NCI-H1417 treated with DMSO at 0.1 percent for 48 hours (cell line): Measurements from ENCODE around the gene METAP1D.

Source experiments
- DNase-seq: peaks from one replicate; lab custom pipeline; 2025; lab: John Stamatoyannopoulos, UW

METAP1D gene

GRCh38 chr2:172091761-172092566 lies 92.2 kb downstream of the METAP1D start:
- no peak for DNase-seq

GRCh38 chr2:172092716-172093415 lies 93.1 kb downstream of the METAP1D start:
- DNase-seq = no peak

DNA sequence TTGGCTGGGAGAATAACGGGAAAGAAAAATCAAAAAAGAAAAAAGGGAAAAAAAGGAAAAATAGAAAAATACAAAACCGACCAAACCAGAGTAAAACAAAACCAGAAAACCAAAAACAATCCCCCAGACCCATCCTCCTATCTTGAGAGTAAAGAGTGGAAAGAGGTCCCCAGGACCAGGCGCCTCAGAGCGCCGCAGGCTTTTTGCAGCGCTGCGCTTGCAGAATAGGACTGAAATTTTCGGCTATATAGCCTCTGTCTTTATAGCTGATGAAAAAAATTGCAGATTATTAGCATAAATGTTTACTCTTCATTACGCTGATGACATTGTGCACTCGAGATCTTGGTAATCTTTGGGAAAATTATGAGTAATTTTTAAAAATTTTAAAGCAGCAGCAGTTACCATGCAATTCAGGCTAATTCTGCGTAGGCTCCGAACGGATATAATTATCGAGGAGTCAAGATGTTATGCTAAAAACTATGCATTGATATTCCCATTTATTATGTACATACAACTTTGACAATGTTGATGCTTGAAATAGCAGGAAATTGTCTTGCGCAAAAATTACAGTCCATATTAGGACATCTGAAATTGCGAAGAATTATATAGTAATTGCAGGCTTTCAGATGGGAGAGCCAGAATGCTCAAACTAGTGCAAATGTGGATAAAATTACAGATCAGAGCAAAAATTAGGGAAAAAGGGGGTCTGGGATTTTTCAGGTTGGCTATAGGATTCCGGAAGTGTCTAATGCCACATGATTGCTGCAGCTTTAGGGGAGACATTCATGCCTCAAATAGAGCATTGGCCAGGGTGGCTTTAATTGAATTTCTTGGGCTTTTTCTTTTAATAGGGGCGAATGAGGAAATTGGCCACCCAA lies 93.9 kb downstream of the METAP1D start:
- DNase-seq = no peak

- DNase-seq = no peak
Observed at GRCh38 chr2:172094294-172095145, 94.8 kb downstream of the METAP1D start.

DNA sequence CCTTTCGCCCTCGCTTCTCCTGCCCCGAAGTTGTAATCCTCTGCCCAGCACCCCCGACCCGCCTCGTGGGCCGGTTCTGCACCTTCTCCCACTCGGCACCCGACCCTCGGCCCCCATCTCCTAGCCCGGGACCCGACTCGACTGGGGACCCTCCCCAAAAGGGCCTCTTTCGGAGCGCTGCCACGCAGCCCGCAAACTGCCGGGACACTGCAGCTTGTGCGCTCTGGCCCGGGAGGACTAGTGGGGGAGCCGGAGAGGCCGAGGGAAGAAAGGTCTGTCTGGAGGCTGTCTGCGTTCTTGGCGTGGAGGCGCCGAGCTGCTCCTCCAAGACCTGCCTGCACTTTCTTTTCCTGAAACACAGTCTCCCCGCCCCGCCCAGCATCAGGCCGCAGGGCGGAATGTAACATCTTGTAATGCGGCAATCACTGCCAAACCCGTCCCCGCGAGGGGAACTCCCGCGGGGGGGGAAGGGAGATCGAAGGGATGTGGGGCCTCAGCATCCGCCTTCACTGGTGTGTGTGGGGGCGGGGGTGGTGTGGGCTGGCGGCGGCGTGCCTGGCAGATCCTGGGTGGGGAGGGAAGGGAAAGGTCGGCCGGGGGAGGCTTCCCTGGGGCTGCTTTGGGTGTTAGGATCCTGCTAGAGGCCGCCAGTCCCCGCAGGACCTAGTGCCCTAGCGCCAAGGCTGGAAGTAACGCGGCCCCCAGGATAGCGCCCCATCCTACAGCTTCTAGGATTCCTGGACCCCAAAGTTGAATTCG lies 95.6 kb downstream of the METAP1D start:
- no peak for DNase-seq

DNA sequence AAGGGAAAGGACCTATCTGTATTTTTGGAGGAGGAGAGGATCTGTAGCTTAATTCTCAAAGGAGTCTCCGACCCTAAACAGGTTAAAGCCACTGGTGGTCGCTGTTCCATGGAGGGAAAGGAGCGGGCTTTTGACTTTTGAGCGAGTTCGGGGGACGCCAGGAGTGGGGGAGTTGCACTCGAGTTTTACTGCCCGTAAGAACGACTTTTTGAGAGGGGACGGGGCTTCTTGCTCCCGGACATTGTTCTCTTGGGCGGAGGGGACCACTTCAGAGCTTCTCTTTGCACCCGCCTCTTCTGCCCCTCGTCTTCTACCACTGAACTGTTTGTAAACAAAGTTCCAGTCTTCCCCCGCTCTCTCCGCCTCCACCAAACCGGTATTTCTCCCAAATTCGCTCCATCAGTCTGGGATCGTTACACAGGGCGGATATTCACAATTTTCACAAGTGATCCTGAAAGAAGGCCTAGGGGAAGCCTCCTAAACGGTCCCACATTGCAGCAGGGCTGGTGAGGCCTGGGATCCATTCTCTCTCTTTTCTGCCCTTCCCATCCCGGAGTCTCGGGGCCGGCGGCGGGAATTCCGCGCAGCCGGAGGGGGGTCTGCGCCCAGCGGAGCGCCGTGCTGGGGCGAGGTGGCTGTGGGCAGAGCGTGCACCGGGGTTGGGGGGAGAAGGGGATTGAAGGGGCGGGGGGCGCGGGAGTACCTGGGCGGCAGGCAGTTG lies 96.3 kb downstream of the METAP1D start:
- DNase-seq = no peak

DNA sequence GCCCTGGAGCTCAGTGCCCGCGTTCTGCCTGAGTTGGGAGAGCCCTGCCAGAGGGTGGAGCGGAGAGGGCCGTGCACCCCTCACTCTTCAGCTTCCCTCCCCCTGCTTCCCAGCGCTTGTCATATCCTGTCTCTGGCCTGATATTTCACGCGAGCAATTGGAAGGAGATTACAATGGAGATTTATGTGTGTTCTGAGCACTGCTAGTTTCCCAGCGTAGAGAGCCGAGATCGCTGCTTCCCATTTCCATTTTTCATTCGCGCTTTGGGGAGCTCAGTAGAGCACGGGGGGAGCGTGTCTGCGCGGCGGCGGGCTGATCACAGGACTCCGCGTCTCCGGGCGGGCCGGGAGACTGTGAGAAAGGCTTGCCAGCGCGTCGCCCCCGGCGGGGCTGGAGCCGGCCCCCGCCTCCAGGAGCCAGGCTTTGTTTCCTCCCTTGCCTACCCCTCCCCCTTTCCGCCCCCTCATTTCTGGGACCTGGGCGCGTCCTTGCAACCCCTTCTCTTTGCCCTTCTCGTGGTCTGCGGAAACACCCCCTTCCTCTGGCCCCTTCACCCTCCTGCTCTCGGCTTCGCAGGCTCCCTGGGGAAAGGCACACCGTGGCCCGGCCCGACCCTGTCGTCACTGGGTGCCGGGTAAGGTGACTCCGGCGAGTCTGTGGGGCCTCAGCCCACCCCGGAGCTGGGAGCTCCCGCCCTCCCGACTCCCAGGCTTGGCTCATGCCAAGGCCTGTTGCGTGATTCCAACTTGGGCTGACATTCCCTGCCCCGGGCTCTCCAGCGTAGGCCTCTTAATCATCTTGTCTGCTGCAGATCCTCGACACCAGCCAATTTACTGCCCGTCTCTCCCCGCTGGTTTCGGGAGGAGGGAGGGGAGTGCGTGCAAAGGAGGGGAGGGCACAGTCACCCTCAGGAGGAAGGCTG lies 97.1 kb downstream of the METAP1D start:
- DNase-seq = no peak

DNA sequence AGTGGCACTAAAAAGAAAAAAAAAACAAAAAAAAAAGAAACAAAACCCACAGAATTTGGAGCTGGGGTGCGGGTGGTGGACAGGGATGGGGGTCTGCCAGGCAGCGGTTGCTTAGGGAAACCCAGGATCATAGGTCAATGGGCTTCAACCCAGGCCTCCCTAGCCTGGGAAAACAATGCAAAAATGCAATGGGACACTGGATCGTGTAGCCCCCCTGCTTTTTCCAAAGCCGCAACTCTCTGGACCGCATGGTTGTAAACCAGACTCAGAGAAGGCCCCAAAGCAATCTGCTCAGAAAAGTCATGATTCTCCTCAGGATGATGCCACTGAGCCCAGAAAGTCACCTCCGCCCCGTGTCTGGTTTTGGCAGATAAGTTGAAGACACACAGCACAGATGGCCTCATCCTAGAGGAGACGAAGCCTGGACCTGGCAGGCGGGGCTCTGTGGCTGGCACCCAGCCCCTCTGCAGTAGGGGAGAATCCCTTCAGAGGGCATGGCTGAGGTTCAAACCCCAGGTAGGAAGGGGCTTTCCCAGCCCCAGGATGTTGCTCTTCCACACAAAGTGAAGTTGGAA lies 97.9 kb downstream of the METAP1D start:
- DNase-seq = no peak

DNA sequence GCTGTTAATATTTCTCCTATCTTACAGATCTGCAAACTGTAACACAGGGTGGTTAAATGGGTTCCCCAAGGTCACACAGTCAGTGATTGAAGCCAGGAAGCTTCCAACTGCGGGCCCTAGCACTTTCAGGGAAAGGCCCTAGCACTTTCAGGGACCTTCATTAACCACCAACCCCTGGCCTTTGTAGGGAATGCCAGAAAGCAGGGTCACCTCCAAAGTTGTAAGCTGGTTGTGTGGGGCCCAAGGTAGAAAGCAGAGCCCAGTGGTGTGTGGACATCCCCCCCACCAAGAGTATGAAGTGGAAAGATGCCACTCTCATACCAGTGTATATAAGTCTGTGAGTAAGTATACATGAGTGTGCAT lies 98.5 kb downstream of the METAP1D start:
- DNase-seq = no peak

- DNase-seq = no peak
Observed at GRCh38 chr2:172098650-172099471, 99.1 kb downstream of the METAP1D start.

GRCh38 chr2:172099472-172100079 lies 99.8 kb downstream of the METAP1D start:
- DNase-seq = no peak

DNA sequence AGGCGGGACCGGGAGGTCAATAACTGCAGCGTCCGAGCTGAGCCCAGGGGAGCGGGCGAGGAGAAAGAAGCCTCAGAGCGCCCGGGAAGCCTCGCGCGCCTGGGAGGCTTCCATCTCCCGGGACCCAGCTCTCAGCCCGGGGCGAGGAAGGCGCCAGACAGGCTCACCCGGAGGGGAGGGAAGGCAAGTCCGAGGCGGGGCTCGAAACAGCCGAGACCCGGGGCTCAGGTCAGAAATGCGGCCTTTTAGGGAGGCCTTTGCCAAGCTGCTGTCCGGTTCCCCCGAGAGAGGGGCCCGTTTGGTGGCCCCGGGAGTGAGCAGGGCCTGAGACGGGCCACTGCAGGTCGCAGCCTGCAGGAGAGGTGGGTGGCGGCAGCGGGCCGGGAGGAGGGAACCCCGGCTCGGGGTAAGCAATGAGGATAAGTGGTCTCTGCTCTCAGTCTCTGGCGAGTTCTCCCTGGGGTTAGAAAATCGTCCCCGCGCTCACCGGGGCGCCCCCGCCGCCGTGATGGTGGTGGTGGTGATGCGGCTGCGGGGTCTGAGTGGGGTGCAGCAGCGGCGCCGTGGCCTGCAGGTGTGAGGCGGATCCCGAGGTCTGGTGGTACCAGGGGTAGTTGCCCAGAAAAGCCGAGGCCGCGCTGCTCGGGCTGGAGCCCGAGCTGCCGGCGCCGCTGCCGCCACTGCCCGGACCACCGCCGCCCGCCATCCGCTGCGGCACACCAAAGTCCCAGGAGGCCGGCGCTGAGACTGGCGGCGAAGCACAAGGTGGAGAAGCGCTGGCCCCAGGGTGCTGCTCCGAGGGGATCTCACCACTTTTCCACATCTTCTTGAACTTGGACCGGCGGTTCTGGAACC lies 100.6 kb downstream of the METAP1D start:
- DNase-seq = no peak

GRCh38 chr2:172100935-172101820 lies 101.4 kb downstream of the METAP1D start:
- no peak for DNase-seq

DNA sequence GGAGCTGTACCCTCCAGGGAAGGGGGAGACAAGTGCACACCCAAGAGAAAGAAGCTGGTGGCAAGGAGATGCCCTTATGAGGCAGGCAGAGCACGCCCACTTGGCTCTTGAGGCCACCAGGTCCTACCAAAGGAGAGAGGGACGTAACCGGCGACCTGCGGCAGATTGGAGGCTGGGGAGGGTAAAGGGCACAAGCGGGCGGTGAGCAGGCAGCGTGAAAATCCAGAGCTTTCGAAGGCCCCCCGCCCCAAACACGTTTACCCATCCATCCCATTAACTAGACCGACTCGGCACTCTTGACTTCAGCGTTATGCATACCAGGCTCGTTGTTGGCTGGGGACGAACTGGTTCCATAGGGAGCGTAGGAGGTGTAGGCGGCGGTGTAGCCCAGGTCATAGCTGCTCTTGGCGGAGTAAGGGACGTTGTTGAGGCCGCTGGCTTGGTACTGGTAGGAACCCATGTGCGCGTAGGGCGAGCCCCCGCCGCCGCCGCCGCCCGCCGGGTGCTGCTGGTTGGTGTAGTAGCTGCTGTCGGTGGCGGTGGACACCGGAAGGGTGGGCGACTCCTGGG lies 102.2 kb downstream of the METAP1D start:
- no peak for DNase-seq
